Activated CD4-positive, alpha-beta T cell treated with anti-CD3 and anti-CD28 coated beads for 24 hours (primary cell): ENCODE data around the gene CCL21.

Experiments used
- DNase-seq, 2 donors: peaks; one replicate each; pipeline ENCODE4 v3.0.0-alpha.2; 2020; ENCODE audit warnings: low read depth in 2 of 2

Gene CCL21

GRCh38 chr9:34709196-34709978 is 549 bp downstream of the CCL21 start:
- no peak for DNase-seq

- no peak for DNase-seq
Measured at GRCh38 chr9:34707130-34707529, 2.8 kb downstream of the CCL21 start.

GRCh38 chr9:34701769-34702736 is 7.9 kb downstream of the CCL21 start:
- peak; percentile 76 to 87 for DNase-seq

GRCh38 chr9:34701023-34701768 is 8.7 kb downstream of the CCL21 start:
- peak; percentile 68 to 79 for DNase-seq

GRCh38 chr9:34694811-34695210 is 15.1 kb downstream of the CCL21 start:
- no peak for DNase-seq

- no peak for DNase-seq
Measured at GRCh38 chr9:34693560-34693959, 16.4 kb downstream of the CCL21 start.

- no peak for DNase-seq
Measured at GRCh38 chr9:34691936-34692315, 18.0 kb downstream of the CCL21 start.

GRCh38 chr9:34690983-34691935 is 18.7 kb downstream of the CCL21 start, which contains the start of gene CCL19:
TSS of gene CCL19 (minus strand) at chr9:34691276. CDS start at chr9:34691139, 137 bp downstream.
- DNase-seq: no peak

- DNase-seq: no peak
Measured at GRCh38 chr9:34689512-34689911, 20.4 kb downstream of the CCL21 start.

- DNase-seq: no peak
Measured at GRCh38 chr9:34689116-34689470, 20.8 kb downstream of the CCL21 start.

GRCh38 chr9:34688329-34689115 is 21.4 kb downstream of the CCL21 start:
- no peak for DNase-seq

- DNase-seq: no peak
Measured at GRCh38 chr9:34687276-34688030, 22.5 kb downstream of the CCL21 start.

- no peak for DNase-seq
Measured at GRCh38 chr9:34686732-34687131, 23.2 kb downstream of the CCL21 start.

GRCh38 chr9:34686231-34686630 is 23.7 kb downstream of the CCL21 start:
- DNase-seq: no peak

- DNase-seq: no peak
Measured at GRCh38 chr9:34685591-34685990, 24.3 kb downstream of the CCL21 start.

- DNase-seq: no peak
Measured at GRCh38 chr9:34684816-34685215, 25.1 kb downstream of the CCL21 start.

- DNase-seq: no peak
Measured at GRCh38 chr9:34684145-34684544, 25.8 kb downstream of the CCL21 start.

GRCh38 chr9:34675869-34676268 is 34.1 kb downstream of the CCL21 start:
- DNase-seq: no peak

- peak; percentile 38 to 65 for DNase-seq
Measured at GRCh38 chr9:34675048-34675714, 34.8 kb downstream of the CCL21 start.
